Suppressor macrophage treated with lipopolysaccharide for 1 hour (primary cell): ENCODE results near the gene TMEM187.

ENCODE experiments used
- DNase-seq, 3 donors: peaks; one replicate each; pipeline ENCODE4 v3.0.0-alpha.2; 2020 to 2022

The TMEM187 gene

GRCh38 chrX:153955228-153955732 lies 17.3 kb upstream of the TMEM187 start:
- DNase-seq = peak in 1 of 3 donors; percentile 5

GRCh38 chrX:153956044-153956907 lies 16.3 kb upstream of the TMEM187 start:
- DNase-seq = no peak

DNA sequence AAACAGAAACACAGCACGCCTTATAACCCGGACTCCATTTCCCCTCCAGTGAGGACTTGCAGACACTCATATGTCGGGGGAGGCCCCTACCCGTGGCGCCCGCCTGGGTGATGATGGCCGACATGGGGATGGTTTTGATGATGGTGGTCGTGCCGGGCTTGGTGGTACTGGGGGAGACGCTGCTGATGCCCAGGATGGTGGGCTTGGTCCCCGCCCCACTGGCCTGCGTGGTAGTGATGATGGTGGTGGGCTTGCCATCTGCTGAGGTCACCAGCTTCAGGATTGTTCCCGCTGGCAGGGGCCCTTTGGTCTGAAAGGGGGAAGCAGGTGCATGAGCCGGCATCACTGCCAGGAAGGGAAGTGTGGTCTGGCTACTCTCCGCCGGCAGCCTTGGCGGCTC lies 15.3 kb upstream of the TMEM187 start:
- peak in 1 of 3 donors; percentile 17 for DNase-seq

- no peak for DNase-seq
Observed at GRCh38 chrX:153958605-153959004, 13.9 kb upstream of the TMEM187 start.

DNA sequence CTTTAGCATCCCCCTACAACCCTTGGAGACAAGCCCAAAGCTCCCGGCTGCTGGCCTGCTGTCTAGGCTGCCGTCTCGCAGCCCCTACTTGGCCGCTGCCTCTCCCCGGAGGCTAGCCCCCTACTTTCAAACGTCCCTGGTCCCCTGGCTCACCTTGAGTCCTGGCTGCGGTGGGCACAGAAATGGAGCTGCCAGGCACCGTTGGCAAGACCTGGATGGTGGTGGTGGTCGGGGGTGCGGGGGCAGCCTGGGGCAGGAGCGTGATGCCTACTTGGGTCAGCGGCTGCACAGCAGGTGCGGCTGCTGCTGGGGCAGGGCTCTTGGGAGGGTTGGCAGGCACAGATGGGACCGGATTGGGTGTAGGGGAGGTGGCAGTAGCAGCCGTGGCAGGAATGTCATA lies 12.9 kb upstream of the TMEM187 start:
- peak in 1 of 3 donors; percentile 5 for DNase-seq

DNA sequence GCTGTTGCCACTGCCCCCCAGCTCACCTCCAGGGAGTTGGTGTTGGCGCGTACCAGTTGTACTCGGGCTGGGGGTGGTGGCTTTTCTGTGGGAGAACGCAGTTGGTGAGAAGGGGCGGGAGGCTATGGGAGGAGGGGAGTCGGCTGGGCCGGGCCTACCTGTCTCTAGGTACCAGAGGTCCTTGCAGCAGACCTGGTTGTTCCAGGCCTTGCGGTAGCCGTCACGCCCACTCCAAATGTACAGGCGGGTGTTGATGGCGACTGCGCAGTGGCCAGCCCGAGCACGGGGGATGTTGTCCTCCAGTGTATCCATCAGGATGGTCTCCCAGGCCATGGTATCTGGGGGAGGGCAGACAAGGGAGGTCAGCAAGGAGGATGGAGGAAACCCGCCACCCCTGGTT lies 12.5 kb upstream of the TMEM187 start:
- DNase-seq = no peak

DNA sequence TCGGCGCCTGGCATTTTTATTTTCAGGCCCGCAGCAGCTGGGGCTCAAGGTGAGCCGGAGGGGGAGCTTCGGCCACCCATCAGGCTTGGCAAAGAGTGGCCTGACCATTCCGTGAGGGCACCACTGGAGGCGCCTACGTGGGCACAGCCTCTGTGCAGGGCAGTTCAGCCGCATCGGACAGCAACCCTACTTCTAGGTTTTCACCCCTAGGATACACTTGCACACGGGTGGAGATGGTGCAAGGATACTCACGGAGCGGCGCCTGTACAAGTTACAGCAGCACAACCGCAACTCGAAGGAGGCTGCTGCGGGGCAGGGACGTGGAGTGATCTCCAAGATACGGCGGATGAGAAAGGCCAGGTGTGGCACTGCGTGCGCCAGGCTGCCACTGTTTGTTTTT lies 11.8 kb upstream of the TMEM187 start:
- DNase-seq = no peak

GRCh38 chrX:153961292-153961691 lies 11.3 kb upstream of the TMEM187 start:
- no peak for DNase-seq

GRCh38 chrX:153963546-153963945 lies 9.0 kb upstream of the TMEM187 start:
- no peak for DNase-seq

DNA sequence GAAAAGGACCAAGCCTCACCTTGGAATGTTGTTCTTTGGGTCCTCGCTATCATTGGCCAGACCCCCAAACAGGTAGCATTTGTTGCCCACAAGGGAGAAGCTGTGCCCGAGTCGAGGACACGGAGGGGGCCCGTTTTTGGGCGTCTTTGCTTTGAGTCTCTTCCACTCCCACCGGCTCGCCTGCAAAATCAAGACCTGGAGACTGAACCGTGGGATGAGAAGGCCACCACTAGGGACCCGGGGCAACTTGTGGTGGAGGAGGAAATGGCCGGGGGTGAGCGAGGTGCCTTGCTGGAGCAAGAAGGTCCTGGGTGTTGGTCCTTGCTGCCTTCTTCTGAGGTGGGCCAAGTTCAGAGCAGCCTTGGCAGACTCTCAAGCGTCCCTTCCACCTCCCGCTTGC lies 8.4 kb upstream of the TMEM187 start:
- DNase-seq = no peak

- DNase-seq = no peak
Observed at GRCh38 chrX:153965406-153965805, 7.1 kb upstream of the TMEM187 start.

DNA sequence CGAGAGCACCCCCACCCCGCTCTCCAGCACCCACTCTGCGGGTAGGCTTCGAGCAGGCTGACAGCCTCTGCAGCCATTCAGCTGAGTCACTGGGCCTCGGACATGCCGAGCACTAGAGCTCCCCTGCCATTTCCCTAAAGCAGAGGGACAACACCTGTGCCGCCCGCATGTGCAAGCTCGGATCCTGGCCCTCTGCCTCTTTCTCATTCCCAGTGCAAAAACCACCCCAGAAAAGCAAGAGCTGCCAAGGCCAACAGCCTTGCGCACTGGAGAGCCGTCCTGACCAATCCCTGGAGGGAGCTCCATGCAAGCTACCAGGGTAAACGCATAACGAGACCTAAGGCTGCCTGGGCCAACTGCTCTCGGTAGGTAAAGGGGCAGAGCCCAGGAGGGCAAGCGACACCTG lies 6.3 kb upstream of the TMEM187 start:
- DNase-seq = peak in 1 of 3 donors; percentile 18

- peak in 1 of 3 donors; percentile 19 for DNase-seq
Observed at GRCh38 chrX:153966841-153967535, 5.6 kb upstream of the TMEM187 start.

- DNase-seq = peak in 2 of 3 donors; percentile 54 to 79
Observed at GRCh38 chrX:153967536-153968224, 4.9 kb upstream of the TMEM187 start.

DNA sequence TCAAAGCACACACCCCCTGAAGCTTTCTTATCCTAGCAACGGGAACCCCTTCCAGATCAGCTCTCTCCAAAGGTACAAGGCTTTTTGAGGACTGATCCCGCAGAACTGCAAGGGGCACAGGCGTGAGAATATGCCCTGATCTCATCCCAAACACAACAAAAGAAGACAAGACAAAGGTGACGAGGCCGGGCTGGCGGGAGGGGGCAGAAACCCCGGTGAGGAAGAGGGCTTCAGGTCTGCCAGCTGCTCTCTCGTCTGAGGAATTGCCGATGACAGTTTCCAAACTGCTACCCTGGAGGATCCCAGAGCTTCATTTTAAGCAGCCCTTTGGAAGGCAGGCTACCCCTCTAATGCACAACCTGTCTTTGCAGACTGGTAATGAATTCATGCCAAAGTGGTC lies 4.3 kb upstream of the TMEM187 start:
- DNase-seq = no peak

DNA sequence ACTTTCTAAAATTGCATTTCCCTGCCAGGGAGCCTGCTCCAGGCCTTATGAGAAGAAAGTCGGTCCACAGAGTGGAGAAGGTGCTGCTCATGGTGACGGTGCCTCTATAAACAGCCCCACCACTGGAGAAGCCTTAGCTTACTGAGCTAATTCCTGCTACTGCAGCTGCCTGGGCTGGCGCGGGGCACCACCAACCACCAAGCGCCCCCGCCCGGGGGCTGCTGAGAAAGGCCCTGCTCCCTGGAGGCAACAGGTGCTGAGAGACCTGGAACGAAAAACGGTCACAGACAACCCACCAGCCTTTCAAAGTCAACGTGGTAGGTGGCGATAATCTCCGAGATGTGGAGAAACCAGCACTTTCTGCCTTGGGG lies 3.8 kb upstream of the TMEM187 start:
- no peak for DNase-seq

GRCh38 chrX:153969125-153969903 lies 3.2 kb upstream of the TMEM187 start:
- DNase-seq = no peak

DNA sequence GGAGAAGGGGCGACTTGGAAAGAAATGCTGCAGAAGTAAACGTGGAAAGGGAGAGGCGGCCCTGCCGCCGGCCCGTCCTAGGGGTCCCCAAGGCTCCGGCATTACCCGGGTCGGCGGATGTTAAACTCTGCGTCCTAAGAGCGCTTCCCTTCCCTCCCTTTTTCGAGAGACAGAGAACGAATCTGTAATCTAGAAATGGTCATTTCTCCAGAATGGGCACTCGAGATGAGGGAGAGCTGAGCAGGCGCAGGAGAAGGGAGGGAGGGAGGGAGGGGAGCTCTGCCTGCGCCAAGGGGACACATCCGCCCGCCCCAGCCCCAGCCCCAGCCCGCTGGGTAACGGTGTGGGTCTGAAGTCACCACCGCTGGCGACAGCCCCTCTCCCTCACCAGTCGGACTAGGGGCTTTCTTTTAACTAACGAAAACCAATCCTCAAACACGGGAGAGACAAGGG lies 2.6 kb upstream of the TMEM187 start:
- DNase-seq = no peak

- DNase-seq = peak in 1 of 3 donors; percentile 50
Observed at GRCh38 chrX:153970357-153971123, 2.0 kb upstream of the TMEM187 start.

- DNase-seq = peak; percentile 89 to 95 (median 92)
Observed at GRCh38 chrX:153971124-153971449, 1.5 kb upstream of the TMEM187 start.

DNA sequence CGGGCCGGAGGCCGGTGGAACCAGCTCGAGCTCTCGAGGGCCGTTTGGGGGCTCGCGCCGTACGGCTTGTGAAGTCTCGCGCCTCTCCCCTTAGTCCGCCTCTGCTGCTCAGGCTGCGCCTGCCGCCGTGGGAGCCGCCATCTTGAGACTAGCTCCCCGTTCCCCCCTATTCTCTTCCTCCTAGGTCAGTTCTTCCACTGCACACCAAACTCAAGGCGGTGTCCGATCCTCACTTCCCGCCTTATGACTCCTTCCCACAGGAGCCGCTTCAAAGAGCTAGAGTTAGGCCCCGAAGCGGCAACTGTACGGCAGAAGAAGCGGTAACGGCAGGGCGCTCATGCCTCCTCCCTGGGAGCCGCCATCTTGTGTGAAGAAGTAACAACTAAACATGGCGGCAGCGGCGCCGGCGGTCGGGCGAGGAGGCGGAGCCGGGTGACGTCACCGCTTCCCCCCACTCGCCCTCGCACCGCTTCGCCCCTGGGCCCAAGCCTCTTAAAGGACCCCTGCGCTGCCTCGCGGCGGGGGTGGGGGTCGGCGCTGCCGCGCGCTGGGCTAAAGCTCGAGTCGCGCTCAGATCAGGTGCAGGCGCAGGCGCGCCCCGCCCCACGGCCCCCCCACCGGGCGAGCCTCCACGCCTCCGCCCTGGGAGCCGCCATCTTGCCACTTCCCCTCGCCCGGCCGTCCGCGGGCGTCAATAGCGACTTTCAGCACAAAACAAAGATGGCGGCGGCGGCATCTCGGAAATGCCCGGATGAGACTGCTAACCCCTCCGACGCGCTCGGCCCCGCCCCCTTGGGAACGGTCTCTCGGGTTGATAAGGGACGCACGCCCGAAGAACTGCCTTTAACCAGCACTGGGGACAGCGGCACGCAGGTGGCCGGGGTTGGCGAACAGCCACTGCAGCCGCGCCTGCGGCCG lies 845 bp upstream of the TMEM187 start, which contains the start of gene HCFC1:
Gene HCFC1, minus strand, starts transcription at position 369 of the 918 bp plus-strand sequence. CDS start 978 bp downstream, outside the sequence.
- DNase-seq = peak; percentile 92 to 94 (median 94)
